Retina (tissue), 1 donor: ENCODE measurements around the gene TAS2R3.
"Not testable (repeated sequence)": the region's sequence is repeated elsewhere in the genome, so short reads cannot be mapped to it uniquely, and the experiment has no call there.

ENCODE experiments used
- DNase-seq: peaks from one replicate; pipeline ENCODE4 v3.0.0-alpha.2; 2016

Gene TAS2R3, protein sequence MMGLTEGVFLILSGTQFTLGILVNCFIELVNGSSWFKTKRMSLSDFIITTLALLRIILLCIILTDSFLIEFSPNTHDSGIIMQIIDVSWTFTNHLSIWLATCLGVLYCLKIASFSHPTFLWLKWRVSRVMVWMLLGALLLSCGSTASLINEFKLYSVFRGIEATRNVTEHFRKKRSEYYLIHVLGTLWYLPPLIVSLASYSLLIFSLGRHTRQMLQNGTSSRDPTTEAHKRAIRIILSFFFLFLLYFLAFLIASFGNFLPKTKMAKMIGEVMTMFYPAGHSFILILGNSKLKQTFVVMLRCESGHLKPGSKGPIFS

DNA sequence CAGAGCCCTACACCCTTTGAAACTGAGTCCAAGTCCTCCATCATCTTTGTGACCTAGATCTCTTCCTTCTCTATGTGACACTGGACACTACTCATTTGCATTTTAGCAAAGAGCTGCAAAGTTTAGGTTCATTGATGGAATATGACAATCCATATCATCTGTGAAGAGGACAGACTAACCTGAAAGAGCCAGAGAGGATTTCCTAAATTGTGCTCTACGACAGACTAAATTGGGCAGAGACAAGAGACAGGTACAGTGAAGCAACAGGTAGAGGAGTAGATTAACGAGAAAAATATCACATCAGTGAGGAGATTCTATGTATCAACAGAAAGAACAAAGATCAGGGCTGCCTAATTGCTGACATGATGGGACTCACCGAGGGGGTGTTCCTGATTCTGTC, at the start of gene TAS2R3:
TAS2R3 (plus strand) TSS at position 301 of the 400 bp plus-strand sequence; CDS start at position 363, 62 bp downstream.
- no peak for DNase-seq

GRCh38 chr7:141714571-141714970, 49.3 kb upstream of the TAS2R3 start:
- DNase-seq, result no peak

GRCh38 chr7:141715018-141715417, 48.9 kb upstream of the TAS2R3 start:
- DNase-seq, result no peak

GRCh38 chr7:141715794-141716689, 47.9 kb upstream of the TAS2R3 start:
- no peak for DNase-seq

GRCh38 chr7:141717450-141717849, 46.4 kb upstream of the TAS2R3 start:
- no peak for DNase-seq

GRCh38 chr7:141722529-141722928, 41.4 kb upstream of the TAS2R3 start:
- no peak for DNase-seq

GRCh38 chr7:141729020-141729419, 34.9 kb upstream of the TAS2R3 start:
- no peak for DNase-seq

DNA sequence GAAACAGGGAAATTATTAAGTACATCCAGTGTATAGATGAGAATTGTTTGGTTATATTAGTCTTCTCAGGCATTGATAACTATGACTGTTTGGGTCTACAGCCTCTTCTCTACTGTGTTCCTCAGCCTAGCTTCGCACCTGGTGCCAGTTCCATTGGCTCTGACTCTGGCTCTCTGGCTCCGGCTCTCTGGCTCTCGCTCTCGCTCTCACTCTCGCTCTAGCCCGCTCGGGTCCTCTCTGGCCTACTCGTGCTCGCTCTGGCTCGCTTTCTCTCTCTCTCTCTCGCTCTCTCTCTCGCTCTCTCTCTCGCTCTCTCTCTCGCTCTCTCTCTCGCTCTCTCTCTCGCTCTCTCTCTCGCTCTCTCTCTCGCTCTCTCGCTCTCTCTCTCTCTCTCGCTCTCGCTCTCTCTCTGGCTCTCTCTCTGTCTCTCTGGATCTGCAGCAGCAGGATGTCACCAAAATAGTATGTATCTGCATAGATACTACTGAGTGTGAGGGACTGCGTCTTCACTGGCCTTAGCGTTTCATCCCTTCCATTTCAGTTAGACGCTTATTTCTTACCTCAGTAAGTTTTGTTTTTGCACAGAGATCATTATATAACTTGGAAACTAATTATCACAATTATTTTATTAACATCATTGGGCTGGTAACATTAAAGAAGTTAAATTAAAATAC, 32.3 kb upstream of the TAS2R3 start:
- no peak for DNase-seq

DNA sequence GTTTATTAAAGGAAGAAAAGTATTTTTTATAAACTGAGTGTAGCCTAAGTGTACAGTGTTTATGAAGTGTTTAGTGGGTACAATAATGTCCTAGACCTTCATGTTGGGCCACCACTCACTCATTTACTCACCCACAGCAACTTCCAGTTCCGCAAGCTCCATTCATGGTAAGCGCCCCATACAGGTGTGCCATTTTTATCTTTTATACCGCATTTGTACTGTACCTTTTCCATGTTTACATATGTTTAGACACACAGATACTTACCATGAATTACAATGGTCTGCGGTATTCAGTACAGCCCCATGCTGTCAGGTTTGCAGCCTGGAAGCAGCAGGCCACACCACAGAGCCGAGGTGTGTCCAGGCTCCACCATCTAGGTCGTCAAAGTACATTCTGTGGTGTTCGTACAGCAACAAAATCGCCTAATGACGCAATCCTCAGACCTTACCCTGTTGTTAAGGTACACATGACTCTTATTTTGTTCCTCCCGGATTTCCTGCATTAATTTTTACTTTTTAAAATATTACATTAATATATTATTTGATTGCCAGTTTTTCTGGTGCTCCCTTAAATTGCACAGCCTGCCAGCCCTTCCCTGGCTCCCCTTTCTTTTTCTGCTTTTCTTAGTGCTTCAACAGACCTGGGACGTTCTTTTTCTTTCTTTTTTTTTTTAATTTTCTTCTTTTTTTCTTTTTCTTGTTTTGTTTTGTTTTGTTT, 26.6 kb upstream of the TAS2R3 start:
- no peak for DNase-seq

GRCh38 chr7:141737836-141738591, 25.9 kb upstream of the TAS2R3 start, which contains the start of gene SSBP1:
TSS of gene SSBP1 (plus strand) at chr7:141738358. CDS start at chr7:141739167, 809 bp downstream.
- peak; percentile 98 for DNase-seq

- no peak for DNase-seq
These were observed 25.3 kb upstream of the TAS2R3 start for GRCh38 chr7:141738592-141739013.

DNA sequence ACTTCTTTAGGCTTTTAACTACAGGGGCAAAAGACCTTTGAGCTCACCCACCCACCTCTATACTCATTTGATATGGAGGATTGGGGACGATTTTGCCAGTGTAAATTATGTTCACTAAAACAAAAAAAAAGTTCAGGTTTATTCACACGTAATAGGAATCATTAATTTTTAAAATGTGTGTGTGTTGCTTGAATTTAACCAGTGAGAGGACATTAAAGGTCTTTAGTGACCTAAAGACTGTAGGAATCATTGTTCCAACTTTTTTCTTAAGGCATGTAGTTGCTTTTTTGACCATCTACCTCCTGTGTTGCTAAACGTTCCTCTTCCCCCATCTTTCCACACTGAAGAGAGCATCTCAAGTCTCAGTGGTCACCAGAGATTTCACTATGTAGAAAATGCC, 24.6 kb upstream of the TAS2R3 start:
- DNase-seq, result no peak

GRCh38 chr7:141742229-141742628, 21.7 kb upstream of the TAS2R3 start:
- DNase-seq, result no peak

DNA sequence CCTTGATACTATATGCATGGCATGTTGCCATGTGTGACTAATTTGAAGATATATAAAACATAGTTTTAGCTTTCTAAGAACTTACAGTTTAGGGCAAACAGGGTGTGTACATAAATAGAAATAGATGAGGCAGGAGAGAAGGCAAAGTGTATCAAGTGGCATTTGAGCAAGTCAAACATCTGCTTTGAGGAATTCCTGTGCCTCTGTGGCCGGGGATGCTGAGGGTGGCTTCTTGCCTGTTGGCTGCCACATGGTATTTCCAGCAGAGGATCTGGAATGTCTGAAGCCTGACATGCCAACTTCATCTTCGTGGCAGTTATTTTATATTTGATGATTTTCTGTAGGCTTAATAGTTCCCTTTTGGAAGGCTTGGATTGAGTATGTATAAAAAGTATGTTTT, 19.8 kb upstream of the TAS2R3 start:
- no peak for DNase-seq

DNA sequence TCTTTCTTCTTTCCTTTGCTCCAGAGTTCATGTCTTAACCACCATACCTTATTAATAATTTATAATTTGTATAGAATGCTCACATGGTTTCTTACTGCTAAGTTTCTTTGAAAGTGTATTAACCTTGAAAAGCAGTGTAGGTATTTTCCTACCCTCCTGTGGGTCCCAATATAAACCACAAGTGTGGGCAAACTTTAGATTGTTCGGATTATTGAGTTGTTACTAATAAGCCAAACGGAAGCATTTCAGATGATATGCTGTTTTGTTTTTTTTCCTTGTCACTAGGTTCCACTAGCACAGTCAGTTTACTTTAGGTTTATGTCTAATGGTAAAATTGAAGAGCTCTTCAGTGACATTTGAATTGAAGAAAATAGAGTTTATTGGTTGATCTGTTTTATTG, 15.5 kb upstream of the TAS2R3 start:
- no peak for DNase-seq

GRCh38 chr7:141751904-141752303, 12.0 kb upstream of the TAS2R3 start:
- DNase-seq, result not testable (repeated sequence)

- no peak for DNase-seq
These were observed 11.3 kb upstream of the TAS2R3 start for GRCh38 chr7:141752634-141753033.

DNA sequence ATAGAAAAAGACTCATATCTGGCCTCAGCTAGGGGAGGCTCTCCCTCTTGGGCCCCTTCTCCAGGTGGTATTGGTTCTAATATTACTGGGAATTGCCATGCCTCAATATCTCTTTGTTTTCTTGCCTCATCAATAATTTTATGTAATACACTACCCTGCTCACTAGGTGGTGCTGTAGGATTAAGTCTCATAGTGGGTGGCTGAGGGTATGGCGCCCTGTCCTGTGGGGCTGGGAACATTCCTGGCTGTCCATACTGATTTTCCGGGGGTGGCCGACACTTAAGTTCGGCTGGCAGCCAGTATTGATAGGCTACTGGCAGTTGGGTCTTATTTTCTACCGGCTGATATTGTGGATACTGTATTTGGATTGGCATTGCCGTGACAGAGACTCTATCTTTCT, 9.0 kb upstream of the TAS2R3 start:
- no peak for DNase-seq

DNA sequence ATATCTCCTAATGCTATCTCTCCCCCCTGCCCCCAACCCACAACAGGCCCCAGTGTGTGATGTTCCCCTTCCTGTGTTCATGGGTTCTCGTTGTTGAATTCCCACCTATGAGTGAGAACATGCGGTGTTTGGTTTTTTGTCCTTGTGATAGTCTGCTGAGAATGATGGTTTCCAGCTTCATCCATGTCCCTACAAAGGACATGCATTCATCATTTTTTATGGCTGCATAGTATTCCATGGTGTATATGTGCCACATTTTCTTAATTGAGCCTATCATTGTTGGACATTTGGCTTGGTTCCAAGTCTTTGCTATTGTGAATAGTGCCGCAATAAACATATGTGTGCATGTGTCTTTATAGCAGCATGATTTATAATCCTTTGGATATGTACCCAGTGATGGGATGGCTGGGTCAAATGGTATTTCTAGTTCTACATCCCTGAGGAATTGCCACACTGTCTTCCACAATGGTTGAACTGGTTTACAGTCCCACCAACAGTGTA, 6.2 kb downstream of the TAS2R3 start:
- DNase-seq, result not testable (repeated sequence)

DNA sequence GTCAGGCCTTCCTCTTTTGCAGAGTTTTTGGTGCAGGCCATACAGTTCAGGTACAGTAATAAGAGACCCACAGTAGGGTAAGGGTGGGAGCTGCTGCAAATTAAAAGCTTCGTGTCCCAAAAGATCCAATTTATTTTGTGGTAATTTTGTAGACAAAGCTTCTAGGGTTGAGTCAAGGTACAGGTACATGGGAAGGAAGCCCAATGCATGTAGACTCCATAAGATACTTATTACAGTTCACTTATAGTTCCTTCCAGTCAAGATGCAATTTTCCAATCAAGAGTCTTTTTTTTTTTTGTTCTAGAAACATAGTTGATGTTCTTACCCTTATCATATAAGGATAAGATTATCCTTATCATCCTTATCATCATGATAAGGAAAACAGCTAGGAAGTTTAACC, 12.5 kb downstream of the TAS2R3 start, which contains the start of gene TAS2R4:
TAS2R4 (plus strand) TSS at position 301 of the 400 bp plus-strand sequence. CDS start 1,815 bp downstream, outside the sequence.
- no peak for DNase-seq
